ENCODE results near the gene MPP3. TPM values are rescaled to one million over a fixed set of nuclear protein-coding genes. Genes with fewer than 3 reads are reported as not detected.

The MPP3 gene
- total RNA-seq, 1 donor from 2014 or later: 5.9 TPM

GRCh38 chr17:43879723-43880419 lies 46.9 kb upstream of the MPP3 start:
- no peaks in the 10 kb centered on the region for H3K9me3 Mint-ChIP-seq (ENCODE audit: unreplicated experiment)
- no peak for TF ChIP-seq CTCF (IDR thresholded peaks at IDR 0.05)
- no peak overlapping the region for H3K27ac Mint-ChIP-seq (ENCODE audit: unreplicated experiment)
- DNase-seq (ENCODE audit: extremely low spot score, unreplicated experiment): no peak
- H3K4me3 Mint-ChIP-seq (ENCODE audit: unreplicated experiment): no peak overlapping the region
- H3K4me1 Mint-ChIP-seq (ENCODE audit: unreplicated experiment): peaks cover 4% of the 10 kb centered on the region
- peaks cover 9% of the 10 kb centered on the region for H3K27me3 Mint-ChIP-seq (ENCODE audit: unreplicated experiment)
- H3K36me3 Mint-ChIP-seq (ENCODE audit: unreplicated experiment): no peaks in the 10 kb centered on the region

- H3K4me1 Mint-ChIP-seq (ENCODE audit: unreplicated experiment): peaks cover 4% of the 10 kb centered on the region
- no peak overlapping the region for H3K4me3 Mint-ChIP-seq (ENCODE audit: unreplicated experiment)
- H3K27ac Mint-ChIP-seq (ENCODE audit: unreplicated experiment): no peak overlapping the region
- TF ChIP-seq CTCF (IDR thresholded peaks at IDR 0.05): peak; percentile 93
- no peaks in the 10 kb centered on the region for H3K9me3 Mint-ChIP-seq (ENCODE audit: unreplicated experiment)
- peaks cover 18% of the 10 kb centered on the region for H3K27me3 Mint-ChIP-seq (ENCODE audit: unreplicated experiment)
- peak; percentile 93 for DNase-seq (ENCODE audit: extremely low spot score, unreplicated experiment)
- no peaks in the 10 kb centered on the region for H3K36me3 Mint-ChIP-seq (ENCODE audit: unreplicated experiment)
Observed at GRCh38 chr17:43878260-43879175, 45.6 kb upstream of the MPP3 start.

GRCh38 chr17:43877451-43878155 lies 44.7 kb upstream of the MPP3 start:
- TF ChIP-seq CTCF (IDR thresholded peaks at IDR 0.05): no peak
- peaks cover 4% of the 10 kb centered on the region for H3K4me1 Mint-ChIP-seq (ENCODE audit: unreplicated experiment)
- H3K27ac Mint-ChIP-seq (ENCODE audit: unreplicated experiment): no peak overlapping the region
- no peaks in the 10 kb centered on the region for H3K9me3 Mint-ChIP-seq (ENCODE audit: unreplicated experiment)
- no peaks in the 10 kb centered on the region for H3K36me3 Mint-ChIP-seq (ENCODE audit: unreplicated experiment)
- peaks cover 26% of the 10 kb centered on the region for H3K27me3 Mint-ChIP-seq (ENCODE audit: unreplicated experiment)
- DNase-seq (ENCODE audit: extremely low spot score, unreplicated experiment): no peak
- H3K4me3 Mint-ChIP-seq (ENCODE audit: unreplicated experiment): no peak overlapping the region

GRCh38 chr17:43877031-43877430 lies 44.1 kb upstream of the MPP3 start:
- peaks cover 31% of the 10 kb centered on the region for H3K27me3 Mint-ChIP-seq (ENCODE audit: unreplicated experiment)
- DNase-seq (ENCODE audit: extremely low spot score, unreplicated experiment): no peak
- H3K9me3 Mint-ChIP-seq (ENCODE audit: unreplicated experiment): no peaks in the 10 kb centered on the region
- no peaks in the 10 kb centered on the region for H3K36me3 Mint-ChIP-seq (ENCODE audit: unreplicated experiment)
- H3K4me3 Mint-ChIP-seq (ENCODE audit: unreplicated experiment): no peak overlapping the region
- no peak overlapping the region for H3K27ac Mint-ChIP-seq (ENCODE audit: unreplicated experiment)
- peaks cover 4% of the 10 kb centered on the region for H3K4me1 Mint-ChIP-seq (ENCODE audit: unreplicated experiment)
- no peak for TF ChIP-seq CTCF (IDR thresholded peaks at IDR 0.05)

All from osteocyte (in vitro differentiated cells).